ENCODE measurements around the gene STXBP1. TPM values are rescaled to one million over a fixed set of nuclear protein-coding genes. Genes with fewer than 3 reads are reported as not detected.

STXBP1 gene
- total RNA-seq, 1 experiment from 2014 or later, result 40.6 TPM

- TF ChIP-seq, protein P1, sequence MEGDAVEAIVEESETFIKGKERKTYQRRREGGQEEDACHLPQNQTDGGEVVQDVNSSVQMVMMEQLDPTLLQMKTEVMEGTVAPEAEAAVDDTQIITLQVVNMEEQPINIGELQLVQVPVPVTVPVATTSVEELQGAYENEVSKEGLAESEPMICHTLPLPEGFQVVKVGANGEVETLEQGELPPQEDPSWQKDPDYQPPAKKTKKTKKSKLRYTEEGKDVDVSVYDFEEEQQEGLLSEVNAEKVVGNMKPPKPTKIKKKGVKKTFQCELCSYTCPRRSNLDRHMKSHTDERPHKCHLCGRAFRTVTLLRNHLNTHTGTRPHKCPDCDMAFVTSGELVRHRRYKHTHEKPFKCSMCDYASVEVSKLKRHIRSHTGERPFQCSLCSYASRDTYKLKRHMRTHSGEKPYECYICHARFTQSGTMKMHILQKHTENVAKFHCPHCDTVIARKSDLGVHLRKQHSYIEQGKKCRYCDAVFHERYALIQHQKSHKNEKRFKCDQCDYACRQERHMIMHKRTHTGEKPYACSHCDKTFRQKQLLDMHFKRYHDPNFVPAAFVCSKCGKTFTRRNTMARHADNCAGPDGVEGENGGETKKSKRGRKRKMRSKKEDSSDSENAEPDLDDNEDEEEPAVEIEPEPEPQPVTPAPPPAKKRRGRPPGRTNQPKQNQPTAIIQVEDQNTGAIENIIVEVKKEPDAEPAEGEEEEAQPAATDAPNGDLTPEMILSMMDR (IDR thresholded peaks at IDR 0.05 in 2 of 3, conservative IDR thresholded peaks at IDR 0.05 in 1 of 3; ENCODE audit: borderline replicate concordance in 1 of 3, insufficient read depth in 1 of 3, low read depth in 2 of 3, low read length in 2 of 3), result no peak
- no peak for TF ChIP-seq ELF1 (IDR thresholded peaks at IDR 0.05; ENCODE audit: borderline replicate concordance, low read depth)
Measured at GRCh38 chr9:127667906-127668305, 55.8 kb downstream of the STXBP1 start (continued).

- H3K27ac ChIP-seq (ENCODE audit: low read depth, low read length), result no peak overlapping the region
- H3K36me3 ChIP-seq (ENCODE audit: control insufficient read depth in 1 of 2, insufficient read depth in 2 of 2, low read length in 2 of 2), result peaks cover 0 to 5% of the 10 kb centered on the region in 2 experiments; a peak in 2 of 4 replicates
- ChIA-PET CTCF (no interaction called here), POLR2A (no interaction called here), RAD21 (ENCODE audit: low non-redundant PET in 1 of 2, low total read pairs in 2 of 2, uncharacterized antibody in 2 of 2, unreplicated experiment in 2 of 2) (no interaction called here)
- H3K4me3 ChIP-seq (replicated peaks in 1 of 2; ENCODE audit: low read depth in 1 of 2, low read length in 2 of 2), result no peak overlapping the region
- H3K9ac ChIP-seq (ENCODE audit: low read length), result no peak overlapping the region
- no peaks in the 10 kb centered on the region for H3K4me1 ChIP-seq (ENCODE audit: control insufficient read depth in 1 of 2, insufficient read depth in 2 of 2, low read length in 2 of 2)
- no peak for TF ChIP-seq CEBPB (IDR thresholded peaks at IDR 0.05; ENCODE audit: low read depth)
- no peak for ATAC-seq
- no peaks in the 10 kb centered on the region for H4K20me1 ChIP-seq (ENCODE audit: insufficient read depth)
- H3K79me2 ChIP-seq (ENCODE audit: insufficient read depth, low read length), result no peaks in the 10 kb centered on the region
- DNase-seq (ENCODE audit: low read depth, low spot score), result no peak
- H3K9me3 ChIP-seq (ENCODE audit: control insufficient read depth in 1 of 2, insufficient read depth in 1 of 2, low read depth in 1 of 2, low read length in 2 of 2), result no peaks in the 10 kb centered on the region
- H3K27me3 ChIP-seq (ENCODE audit: insufficient read depth, low read length), result no peaks in the 10 kb centered on the region
- no peak overlapping the region for H2AFZ ChIP-seq (ENCODE audit: low read depth, low read length, poor library complexity, severe bottlenecking)
- no TSS peak for BruUV-seq (replicated peaks)
- H3K9me2 ChIP-seq (ENCODE audit: insufficient read depth), result no peaks in the 10 kb centered on the region
- intact Hi-C loops (cut with micrococcal nuclease), result no loop called here
- no peak overlapping the region for H3K4me2 ChIP-seq (ENCODE audit: low read length)
Measured at GRCh38 chr9:127673234-127673633, 61.2 kb downstream of the STXBP1 start.

DNA sequence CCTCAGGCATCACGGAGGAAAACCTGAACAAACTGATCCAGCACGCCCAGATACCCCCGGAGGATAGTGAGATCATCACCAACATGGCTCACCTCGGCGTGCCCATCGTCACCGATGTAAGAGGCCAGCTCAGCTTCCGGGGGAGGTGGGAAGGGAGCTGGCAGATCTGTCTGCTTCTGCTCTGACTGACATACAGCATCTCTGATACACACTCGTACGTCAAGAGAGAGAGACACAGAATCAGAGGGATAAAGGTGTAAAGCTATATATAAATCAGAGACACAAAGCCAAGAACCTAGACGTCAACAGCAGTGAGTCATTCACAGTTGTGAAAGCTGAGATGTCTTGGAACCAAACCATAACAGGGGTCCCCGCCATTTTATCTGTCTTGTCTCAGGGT, 64.6 kb downstream of the STXBP1 start:
- POLR2A ChIA-PET, result no interaction called here
- no peaks in the 10 kb centered on the region for H3K4me1 ChIP-seq (ENCODE audit: control insufficient read depth in 1 of 2, insufficient read depth in 2 of 2, low read length in 2 of 2)
- no peak overlapping the region for H3K4me2 ChIP-seq (ENCODE audit: low read length)
- H3K27me3 ChIP-seq (ENCODE audit: insufficient read depth, low read length), result no peaks in the 10 kb centered on the region
- H3K27ac ChIP-seq (ENCODE audit: low read depth, low read length), result no peak overlapping the region
- no peak overlapping the region for H3K9ac ChIP-seq (ENCODE audit: low read length)
- no peak for DNase-seq (ENCODE audit: low read depth, low spot score)
- no peak for ATAC-seq
- no peak overlapping the region for H3K4me3 ChIP-seq (replicated peaks in 1 of 2; ENCODE audit: low read depth in 1 of 2, low read length in 2 of 2)
- H4K20me1 ChIP-seq (ENCODE audit: insufficient read depth), result no peaks in the 10 kb centered on the region
- CTCF ChIA-PET, result no interaction called here
- TF ChIP-seq, protein P2, sequence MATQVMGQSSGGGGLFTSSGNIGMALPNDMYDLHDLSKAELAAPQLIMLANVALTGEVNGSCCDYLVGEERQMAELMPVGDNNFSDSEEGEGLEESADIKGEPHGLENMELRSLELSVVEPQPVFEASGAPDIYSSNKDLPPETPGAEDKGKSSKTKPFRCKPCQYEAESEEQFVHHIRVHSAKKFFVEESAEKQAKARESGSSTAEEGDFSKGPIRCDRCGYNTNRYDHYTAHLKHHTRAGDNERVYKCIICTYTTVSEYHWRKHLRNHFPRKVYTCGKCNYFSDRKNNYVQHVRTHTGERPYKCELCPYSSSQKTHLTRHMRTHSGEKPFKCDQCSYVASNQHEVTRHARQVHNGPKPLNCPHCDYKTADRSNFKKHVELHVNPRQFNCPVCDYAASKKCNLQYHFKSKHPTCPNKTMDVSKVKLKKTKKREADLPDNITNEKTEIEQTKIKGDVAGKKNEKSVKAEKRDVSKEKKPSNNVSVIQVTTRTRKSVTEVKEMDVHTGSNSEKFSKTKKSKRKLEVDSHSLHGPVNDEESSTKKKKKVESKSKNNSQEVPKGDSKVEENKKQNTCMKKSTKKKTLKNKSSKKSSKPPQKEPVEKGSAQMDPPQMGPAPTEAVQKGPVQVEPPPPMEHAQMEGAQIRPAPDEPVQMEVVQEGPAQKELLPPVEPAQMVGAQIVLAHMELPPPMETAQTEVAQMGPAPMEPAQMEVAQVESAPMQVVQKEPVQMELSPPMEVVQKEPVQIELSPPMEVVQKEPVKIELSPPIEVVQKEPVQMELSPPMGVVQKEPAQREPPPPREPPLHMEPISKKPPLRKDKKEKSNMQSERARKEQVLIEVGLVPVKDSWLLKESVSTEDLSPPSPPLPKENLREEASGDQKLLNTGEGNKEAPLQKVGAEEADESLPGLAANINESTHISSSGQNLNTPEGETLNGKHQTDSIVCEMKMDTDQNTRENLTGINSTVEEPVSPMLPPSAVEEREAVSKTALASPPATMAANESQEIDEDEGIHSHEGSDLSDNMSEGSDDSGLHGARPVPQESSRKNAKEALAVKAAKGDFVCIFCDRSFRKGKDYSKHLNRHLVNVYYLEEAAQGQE (IDR thresholded peaks at IDR 0.05; ENCODE audit: low read depth), result no peak
- no peak for TF ChIP-seq FOSL1 (IDR thresholded peaks at IDR 0.05; ENCODE audit: low read depth)
- TF ChIP-seq SIN3A (IDR thresholded peaks at IDR 0.05; ENCODE audit: low read depth), result no peak
- TF ChIP-seq ZNF274 (IDR thresholded peaks at IDR 0.05; ENCODE audit: low read depth, low read length), result no peak
- TF ChIP-seq SRF (IDR thresholded peaks at IDR 0.05; ENCODE audit: low read depth), result no peak
- BruUV-seq (replicated peaks), result no TSS peak
- no peaks in the 10 kb centered on the region for H3K79me2 ChIP-seq (ENCODE audit: insufficient read depth, low read length)
- intact Hi-C loops (cut with micrococcal nuclease), result no loop called here
- RAD21 ChIA-PET (ENCODE audit: low non-redundant PET in 1 of 2, low total read pairs in 2 of 2, uncharacterized antibody in 2 of 2, unreplicated experiment in 2 of 2), result no interaction called here
- H3K9me3 ChIP-seq (ENCODE audit: control insufficient read depth in 1 of 2, insufficient read depth in 1 of 2, low read depth in 1 of 2, low read length in 2 of 2), result no peaks in the 10 kb centered on the region
- H3K9me2 ChIP-seq (ENCODE audit: insufficient read depth), result no peaks in the 10 kb centered on the region
- H2AFZ ChIP-seq (ENCODE audit: low read depth, low read length, poor library complexity, severe bottlenecking), result no peak overlapping the region
- H3K36me3 ChIP-seq (ENCODE audit: control insufficient read depth in 1 of 2, insufficient read depth in 2 of 2, low read length in 2 of 2), result peaks cover 0 to 5% of the 10 kb centered on the region in 2 experiments; a peak in 2 of 4 replicates
